Stimulated activated CD4-positive, alpha-beta T cell treated with anti-CD3 and anti-CD28 coated beads, TNF-alpha, amount 100 ng/mL, for 24 hours (primary cell): ENCODE data around the gene ENTPD2.
"Not testable (repeated sequence)": the region's sequence is repeated elsewhere in the genome, so short reads cannot be mapped to it uniquely, and the experiment has no call there.

ENCODE experiments used
- DNase-seq, 3 experiments: peaks; one replicate each; pipeline ENCODE4 v3.0.0-alpha.2; 2020; ENCODE audit warnings: low read depth in 3 of 3

ENTPD2 gene

GRCh38 chr9:137015976-137016375, 37.9 kb downstream of the ENTPD2 start:
- DNase-seq = no peak

- no peak for DNase-seq
Measured at GRCh38 chr9:137015540-137015930, 38.3 kb downstream of the ENTPD2 start.

GRCh38 chr9:137014776-137015539, 38.9 kb downstream of the ENTPD2 start:
- DNase-seq = no peak

GRCh38 chr9:137014166-137014565, 39.7 kb downstream of the ENTPD2 start:
- no peak for DNase-seq

- no peak for DNase-seq
Measured at GRCh38 chr9:137013571-137013940, 40.3 kb downstream of the ENTPD2 start.

GRCh38 chr9:137012694-137013570, 40.9 kb downstream of the ENTPD2 start:
- no peak for DNase-seq

- no peak for DNase-seq
Measured at GRCh38 chr9:137011907-137012675, 41.8 kb downstream of the ENTPD2 start.

GRCh38 chr9:137011156-137011555, 42.7 kb downstream of the ENTPD2 start:
- DNase-seq = no peak

GRCh38 chr9:137009938-137010732, 43.7 kb downstream of the ENTPD2 start:
- DNase-seq = no peak

GRCh38 chr9:137009217-137009616, 44.6 kb downstream of the ENTPD2 start:
- DNase-seq = no peak

GRCh38 chr9:137008312-137008711, 45.5 kb downstream of the ENTPD2 start:
- DNase-seq = no peak

GRCh38 chr9:137007816-137008270, 46.0 kb downstream of the ENTPD2 start:
- DNase-seq = no peak

- no peak for DNase-seq
Measured at GRCh38 chr9:137007108-137007815, 46.6 kb downstream of the ENTPD2 start.

GRCh38 chr9:137006116-137007003, 47.5 kb downstream of the ENTPD2 start:
- DNase-seq = no peak

GRCh38 chr9:137004285-137004684, 49.6 kb downstream of the ENTPD2 start:
- not testable (repeated sequence) for DNase-seq

- DNase-seq = no peak
Measured at GRCh38 chr9:137002646-137003041, 51.2 kb downstream of the ENTPD2 start.

- DNase-seq = no peak
Measured at GRCh38 chr9:137001857-137002645, 51.8 kb downstream of the ENTPD2 start.

- no peak for DNase-seq
Measured at GRCh38 chr9:137000177-137000930, 53.5 kb downstream of the ENTPD2 start.
